PFSK-1 (cell line): Measurements from ENCODE around the gene APCS.

ENCODE experiments used
- POLR2AphosphoS5 ChIP-seq: IDR thresholded peaks from 2 replicates; pipeline ENCODE4 v1.6.1; 2012; ENCODE audit warnings: low read depth, mild to moderate bottlenecking, control low read depth, low read length, moderate library complexity
- SIN3A ChIP-seq: IDR thresholded peaks from 2 replicates; pipeline ENCODE4 v1.6.1; 2012; ENCODE audit warnings: mild to moderate bottlenecking, low read length, moderate library complexity, borderline replicate concordance; ENCODE audit not compliant: insufficient read depth
- TAF1 ChIP-seq: IDR thresholded peaks from 2 replicates; pipeline ENCODE4 v1.6.1; 2012; ENCODE audit warnings: low read length, control low read depth, borderline replicate concordance; ENCODE audit not compliant: insufficient read depth
- TF ChIP-seq, protein P1 (sequence below), 2 experiments: IDR thresholded peaks; 2 replicates each; pipeline versions ENCODE4 v1.6.1 to v1.8.0; 2011 to 2012; ENCODE audit warnings: low read depth in 2 of 2, low read length in 2 of 2, control low read depth in 1 of 2, inconsistent platforms in 1 of 2, mild to moderate bottlenecking in 1 of 2, moderate library complexity in 1 of 2; ENCODE audit not compliant: insufficient read depth in 1 of 2

DNA sequence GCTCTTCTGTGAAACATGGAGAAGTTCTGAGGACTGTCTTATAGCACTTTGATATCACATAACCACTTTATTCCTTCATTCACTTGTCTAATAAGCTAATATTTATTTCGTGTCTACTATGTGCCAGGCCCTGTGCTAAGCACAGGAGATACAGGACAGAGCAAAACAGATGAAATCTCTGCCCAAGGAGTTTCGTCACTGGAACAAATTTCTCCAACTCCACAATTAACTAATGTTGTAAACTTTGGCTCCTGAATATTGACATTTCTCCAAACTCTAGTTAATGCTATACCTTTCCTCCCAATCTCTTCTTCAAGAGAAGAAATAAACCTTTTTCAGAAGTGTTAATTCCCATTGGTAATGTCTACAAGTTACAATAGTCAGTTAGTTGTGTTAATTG, 27.0 kb upstream of the APCS start:
- TF ChIP-seq TAF1 (no peak), POLR2AphosphoS5 (no peak), SIN3A (no peak)
- TF ChIP-seq, protein P1, sequence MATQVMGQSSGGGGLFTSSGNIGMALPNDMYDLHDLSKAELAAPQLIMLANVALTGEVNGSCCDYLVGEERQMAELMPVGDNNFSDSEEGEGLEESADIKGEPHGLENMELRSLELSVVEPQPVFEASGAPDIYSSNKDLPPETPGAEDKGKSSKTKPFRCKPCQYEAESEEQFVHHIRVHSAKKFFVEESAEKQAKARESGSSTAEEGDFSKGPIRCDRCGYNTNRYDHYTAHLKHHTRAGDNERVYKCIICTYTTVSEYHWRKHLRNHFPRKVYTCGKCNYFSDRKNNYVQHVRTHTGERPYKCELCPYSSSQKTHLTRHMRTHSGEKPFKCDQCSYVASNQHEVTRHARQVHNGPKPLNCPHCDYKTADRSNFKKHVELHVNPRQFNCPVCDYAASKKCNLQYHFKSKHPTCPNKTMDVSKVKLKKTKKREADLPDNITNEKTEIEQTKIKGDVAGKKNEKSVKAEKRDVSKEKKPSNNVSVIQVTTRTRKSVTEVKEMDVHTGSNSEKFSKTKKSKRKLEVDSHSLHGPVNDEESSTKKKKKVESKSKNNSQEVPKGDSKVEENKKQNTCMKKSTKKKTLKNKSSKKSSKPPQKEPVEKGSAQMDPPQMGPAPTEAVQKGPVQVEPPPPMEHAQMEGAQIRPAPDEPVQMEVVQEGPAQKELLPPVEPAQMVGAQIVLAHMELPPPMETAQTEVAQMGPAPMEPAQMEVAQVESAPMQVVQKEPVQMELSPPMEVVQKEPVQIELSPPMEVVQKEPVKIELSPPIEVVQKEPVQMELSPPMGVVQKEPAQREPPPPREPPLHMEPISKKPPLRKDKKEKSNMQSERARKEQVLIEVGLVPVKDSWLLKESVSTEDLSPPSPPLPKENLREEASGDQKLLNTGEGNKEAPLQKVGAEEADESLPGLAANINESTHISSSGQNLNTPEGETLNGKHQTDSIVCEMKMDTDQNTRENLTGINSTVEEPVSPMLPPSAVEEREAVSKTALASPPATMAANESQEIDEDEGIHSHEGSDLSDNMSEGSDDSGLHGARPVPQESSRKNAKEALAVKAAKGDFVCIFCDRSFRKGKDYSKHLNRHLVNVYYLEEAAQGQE (IDR thresholded peaks at IDR 0.05; ENCODE audit: insufficient read depth in 1 of 2, low read depth in 2 of 2, low read length in 2 of 2): no peak
